OCI-LY7 (cell line): Measurements from ENCODE around the gene PLXNA4. TPM values are rescaled to one million over a fixed set of nuclear protein-coding genes. Genes with fewer than 3 reads are reported as not detected.

Experiments
- BruUV-seq: library from RNA; stranded (reverse); fragments of 400-500 nt; replicated peaks from 2 replicates; lab custom pipeline; 2021; lab: Mats Ljungman, UMichigan
- CTCF ChIA-PET: fragments of 300-600 bp; sonication (Branson Sonifier 250); formaldehyde crosslinking; loops from one replicate; lab custom pipeline; 2022; ENCODE audit warnings: antibody characterized with exemption; ENCODE audit not compliant: unreplicated experiment; lab: Charles Lee
- POLR2A ChIA-PET: fragments of 300-600 bp; sonication (Branson Sonifier 250); formaldehyde crosslinking; loops from one replicate; lab custom pipeline; 2022; ENCODE audit warnings: antibody characterized with exemption; lab: Charles Lee
- DNase-seq: peaks from one replicate; pipeline ENCODE4 v3.0.0-alpha.2; 2015; ENCODE audit warnings: low spot score
- H2AFZ ChIP-seq: fragments of 200-600 bp; sonication (generic), shearing (Covaris generic); 2 replicates; pipeline ENCODE4 v1.6.1; 2014; ENCODE audit warnings: mild to moderate bottlenecking, antibody characterized with exemption, low read length, moderate library complexity
- H3K27ac ChIP-seq: fragments of 200-600 bp; sonication (generic); 2 replicates; pipeline ENCODE4 v1.5.1; 2014; ENCODE audit warnings: mixed run types, low read depth, mild to moderate bottlenecking, moderate library complexity, low read length, inconsistent platforms; ENCODE audit not compliant: poor library complexity, severe bottlenecking
- H3K36me3 ChIP-seq: fragments of 200-600 bp; sonication (generic); 2 replicates; pipeline ENCODE4 v1.6.1; 2014; ENCODE audit warnings: mild to moderate bottlenecking, antibody characterized with exemption, low read length, moderate library complexity, mixed read lengths; ENCODE audit not compliant: insufficient read depth
- H3K4me1 ChIP-seq: fragments of 200-600 bp; sonication (generic); 2 replicates; pipeline ENCODE4 v1.5.1; 2014; ENCODE audit warnings: mild to moderate bottlenecking, low read length; ENCODE audit not compliant: insufficient read depth, poor library complexity, severe bottlenecking
- H3K4me2 ChIP-seq: fragments of 200-600 bp; sonication (generic); 2 replicates; pipeline ENCODE4 v1.6.1; 2014; ENCODE audit warnings: mild to moderate bottlenecking, low read length
- H3K4me3 ChIP-seq: fragments of 200-600 bp; sonication (generic); 2 replicates; pipeline ENCODE4 v1.5.1; 2014; ENCODE audit warnings: mild to moderate bottlenecking, low read depth, low read length; ENCODE audit not compliant: poor library complexity, severe bottlenecking
- H3K79me2 ChIP-seq: fragments of 200-600 bp; sonication (generic); 2 replicates; pipeline ENCODE4 v1.6.1; 2016; ENCODE audit warnings: low read depth, mild to moderate bottlenecking, low read length, moderate library complexity, mixed read lengths; ENCODE audit not compliant: insufficient read depth
- H3K9me2 ChIP-seq: fragments of 200-600 bp; sonication (generic); 2 replicates; pipeline ENCODE4 v1.6.1; 2016; ENCODE audit warnings: mild to moderate bottlenecking, low read length, mixed read lengths; ENCODE audit not compliant: insufficient read depth
- H3K9me3 ChIP-seq: fragments of 200-600 bp; sonication (generic); 2 replicates; pipeline ENCODE4 v1.6.1; 2014; ENCODE audit warnings: mild to moderate bottlenecking, mixed run types, low read length, mixed read lengths
- H4K20me1 ChIP-seq: fragments of 200-600 bp; sonication (generic); 2 replicates; pipeline ENCODE4 v1.6.1; 2014; ENCODE audit warnings: mild to moderate bottlenecking, antibody characterized with exemption, low read length, moderate library complexity, mixed read lengths; ENCODE audit not compliant: insufficient read depth
- CTCF ChIP-seq: fragments of 200-600 bp; sonication (generic); conservative IDR thresholded peaks from 2 replicates; pipeline ENCODE4 v1.5.1; 2014; ENCODE audit warnings: mild to moderate bottlenecking, antibody characterized with exemption, low read length, moderate library complexity, mixed read lengths
- EZH2phosphoT487 ChIP-seq: fragments of 200-600 bp; sonication (generic); IDR thresholded peaks from 2 replicates; pipeline ENCODE4 v1.6.1; 2018; ENCODE audit warnings: low read depth, borderline replicate concordance, mild to moderate bottlenecking, mixed run types, antibody characterized with exemption, low read length, moderate library complexity, mixed read lengths
- intact Hi-C: fragments of 100-400 bp; cut with micrococcal nuclease; formaldehyde crosslinking; loops from one replicate; pipeline ENCODE4 v1.10.0; 2022; ENCODE audit not compliant: unreplicated experiment
- total RNA-seq, 2 experiments: library from RNA; depleted of rRNA in 1 of 2; stranded (reverse); fragments of >200 nt in 1 of 2; shearing (Covaris generic) in 1 of 2; gene quantifications; 2 replicates each; pipeline ENCODE4 v1.2.3, GENCODE V29; 2014 to 2022

PLXNA4 gene
- total RNA-seq, 2 experiments from 2014 or later, result not detected

- H3K4me2 ChIP-seq, result no peak overlapping the region
- H3K36me3 ChIP-seq, result no peaks in the 10 kb centered on the region
- TF ChIP-seq CTCF (no peak), EZH2phosphoT487 (no peak)
- CTCF ChIA-PET, result no interaction called here
- H3K9me3 ChIP-seq, result no peaks in the 10 kb centered on the region
- H3K9me2 ChIP-seq, result no peaks in the 10 kb centered on the region
- H2AFZ ChIP-seq, result no peak overlapping the region
- DNase-seq, result no peak
- no peaks in the 10 kb centered on the region for H4K20me1 ChIP-seq
- H3K27ac ChIP-seq, result no peak overlapping the region
- POLR2A ChIA-PET, result no interaction called here
- intact Hi-C loops, result no loop called here
- H3K79me2 ChIP-seq, result no peaks in the 10 kb centered on the region
- H3K4me3 ChIP-seq, result no peak overlapping the region
- no peaks in the 10 kb centered on the region for H3K4me1 ChIP-seq
- no TSS peak for BruUV-seq
Observed at GRCh38 chr7:132419542-132419941, 156.7 kb downstream of the PLXNA4 start.

GRCh38 chr7:132418840-132419239 lies 157.4 kb downstream of the PLXNA4 start:
- BruUV-seq, result no TSS peak
- POLR2A ChIA-PET, result no interaction called here

More at GRCh38 chr7:132418840-132419239, 157.4 kb downstream of the PLXNA4 start:
- Histone ChIP-seq H3K79me2 (no peaks in the 10 kb centered on the region), H3K36me3 (no peaks in the 10 kb centered on the region), H3K4me2 (no peak overlapping the region), H3K9me3 (no peaks in the 10 kb centered on the region), H3K27ac (no peak overlapping the region), H4K20me1 (no peaks in the 10 kb centered on the region), H3K4me1 (no peaks in the 10 kb centered on the region), H3K9me2 (no peaks in the 10 kb centered on the region), H2AFZ (no peak overlapping the region), H3K4me3 (no peak overlapping the region)
- intact Hi-C loops, result no loop called here
- no peak for DNase-seq
- TF ChIP-seq CTCF (no peak), EZH2phosphoT487 (no peak)
- CTCF ChIA-PET, result no interaction called here
